Left lung (tissue), 10 donors: ENCODE results near the gene SYT1. TPM values are rescaled to one million over a fixed set of nuclear protein-coding genes. Genes with fewer than 3 reads are reported as not detected.

Source experiments
- ATAC-seq: fragments of 200-7000 bp; cut with Tn5 transposase; one replicate; pipeline ENCODE4 v1.9.1; 2020; ENCODE audit warnings: moderate library complexity
- DNase-seq, 4 donors: peaks; one replicate each; pipeline ENCODE4 v3.0.0-alpha.2; 2013 to 2020
- H3K27ac ChIP-seq, 2 donors: fragments of 200-600 bp; sonication (generic) in 1 of 2; one replicate each; pipeline versions ENCODE4 v1.5.0 to v1.8.0; 2020 to 2021
- H3K27me3 ChIP-seq, 2 donors: fragments of 200-600 bp; sonication (generic) in 1 of 2; one replicate each; pipeline versions ENCODE4 v1.5.0 to v1.8.0; 2020 to 2021
- H3K36me3 ChIP-seq, 2 donors: fragments of 200-600 bp; sonication (generic) in 1 of 2; one replicate each; pipeline versions ENCODE4 v1.5.0 to v1.8.0; 2020 to 2021
- H3K4me1 ChIP-seq, 2 donors: fragments of 200-600 bp; one replicate each; pipeline ENCODE4 v1.8.0; 2021
- H3K4me3 ChIP-seq, 2 donors: fragments of 200-600 bp; sonication (generic) in 1 of 2; one replicate each; pipeline versions ENCODE4 v1.5.0 to v1.8.0; 2020 to 2021; ENCODE audit warnings: mild to moderate bottlenecking in 1 of 2
- H3K9me3 ChIP-seq, 2 donors: fragments of 200-600 bp; sonication (generic) in 1 of 2; one replicate each; pipeline versions ENCODE4 v1.5.0 to v1.8.0; 2020 to 2021
- intact Hi-C, 2 donors: fragments of 100-400 bp; cut with DNase I; formaldehyde crosslinking; loops; one replicate each; pipeline versions ENCODE4 v1.11.2 to v1.14.2; 2022
- polyA plus RNA-seq, 6 donors: library from polyadenylated mRNA; unstranded; fragments of 120-200 nt; gene quantifications; one replicate each; pipeline ENCODE4 v1.2.1, GENCODE V29; 2013; ENCODE audit not compliant: insufficient read length in 6 of 6
- total RNA-seq, 2 donors: library from RNA; stranded (reverse); fragmentation: NEBNext Ultra II Directional; extraction: Animal tissue kit (Norgen Biotek cat#: 25700); gene quantifications; one replicate each; pipeline ENCODE4 v1.2.1, GENCODE V29; 2021
- TF ChIP-seq, protein P1 (sequence below), 2 donors: fragments of 200-600 bp; sonication (generic) in 1 of 2; IDR thresholded peaks; one replicate each; pipeline versions ENCODE4 v1.5.0 to v1.8.0; 2021; ENCODE audit warnings: antibody characterized with exemption in 2 of 2
- donor health status: DM: no; HTN: yes; CAD: no.
- donor health status: DM: no; HTN: no; CAD: no.

Gene SYT1
- total and polyA plus RNA-seq, 8 donors: 1.5 to 6.9 (median 4.8) TPM

DNA sequence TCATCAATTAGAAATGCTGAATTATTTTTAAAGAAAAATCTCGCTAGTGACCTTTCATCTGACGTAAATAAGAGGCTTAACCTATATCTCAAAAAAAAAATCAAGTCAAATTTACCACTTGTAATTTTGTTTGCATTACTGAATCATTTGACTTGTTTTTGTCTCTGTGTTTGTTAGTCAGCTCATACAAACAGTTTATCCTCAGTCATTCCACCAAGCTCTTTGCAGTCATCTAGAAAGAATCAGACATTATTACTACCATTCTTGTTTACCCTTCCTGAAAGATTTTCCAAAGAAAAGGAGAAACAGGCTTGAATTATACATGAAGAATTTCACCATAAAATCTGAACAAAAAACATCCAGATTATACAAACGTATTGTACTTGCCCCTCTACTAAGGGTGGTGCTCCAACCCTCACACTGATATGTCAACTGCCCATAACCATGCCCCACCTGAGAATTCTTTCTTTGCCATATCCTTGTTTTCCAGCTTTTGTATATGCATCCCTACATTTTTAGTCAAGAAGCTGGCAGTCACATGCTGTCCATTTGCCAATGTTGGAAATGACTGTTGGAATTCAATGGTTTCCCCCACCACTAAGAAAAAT, 569.0 kb downstream of the SYT1 start:
- Histone ChIP-seq H3K4me3 (no peak overlapping the region), H3K36me3 (no peaks in the 10 kb centered on the region), H3K27ac (no peak overlapping the region), H3K27me3 (no peaks in the 10 kb centered on the region), H3K4me1 (no peaks in the 10 kb centered on the region), H3K9me3 (no peaks in the 10 kb centered on the region)
- ATAC-seq (no peak), DNase-seq (no peak)
- intact Hi-C loops: no loop called here
- TF ChIP-seq, protein P1, sequence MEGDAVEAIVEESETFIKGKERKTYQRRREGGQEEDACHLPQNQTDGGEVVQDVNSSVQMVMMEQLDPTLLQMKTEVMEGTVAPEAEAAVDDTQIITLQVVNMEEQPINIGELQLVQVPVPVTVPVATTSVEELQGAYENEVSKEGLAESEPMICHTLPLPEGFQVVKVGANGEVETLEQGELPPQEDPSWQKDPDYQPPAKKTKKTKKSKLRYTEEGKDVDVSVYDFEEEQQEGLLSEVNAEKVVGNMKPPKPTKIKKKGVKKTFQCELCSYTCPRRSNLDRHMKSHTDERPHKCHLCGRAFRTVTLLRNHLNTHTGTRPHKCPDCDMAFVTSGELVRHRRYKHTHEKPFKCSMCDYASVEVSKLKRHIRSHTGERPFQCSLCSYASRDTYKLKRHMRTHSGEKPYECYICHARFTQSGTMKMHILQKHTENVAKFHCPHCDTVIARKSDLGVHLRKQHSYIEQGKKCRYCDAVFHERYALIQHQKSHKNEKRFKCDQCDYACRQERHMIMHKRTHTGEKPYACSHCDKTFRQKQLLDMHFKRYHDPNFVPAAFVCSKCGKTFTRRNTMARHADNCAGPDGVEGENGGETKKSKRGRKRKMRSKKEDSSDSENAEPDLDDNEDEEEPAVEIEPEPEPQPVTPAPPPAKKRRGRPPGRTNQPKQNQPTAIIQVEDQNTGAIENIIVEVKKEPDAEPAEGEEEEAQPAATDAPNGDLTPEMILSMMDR (IDR thresholded peaks at IDR 0.05): no peak

DNA sequence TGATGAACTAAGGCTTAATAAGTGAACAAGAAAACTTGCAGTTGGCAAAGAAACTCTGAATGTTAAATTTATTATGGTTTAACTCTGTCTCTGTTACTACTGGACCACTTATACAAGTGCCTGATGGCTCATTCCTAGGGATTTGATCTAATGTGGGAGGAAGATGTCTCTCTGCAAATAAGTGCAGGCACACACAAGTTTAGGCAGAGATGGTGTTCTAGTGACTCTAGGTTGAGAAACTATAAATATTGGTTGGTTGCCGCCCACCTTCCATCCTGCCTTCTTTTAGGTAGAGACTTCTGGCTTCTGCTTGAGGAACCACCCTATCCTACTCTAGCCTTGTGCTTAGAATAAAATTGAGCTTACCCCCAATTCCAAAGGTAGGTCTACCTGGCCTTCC, 570.0 kb downstream of the SYT1 start:
- intact Hi-C loops: no loop called here
- ATAC-seq: no peak
- TF ChIP-seq, protein P1 (IDR thresholded peaks at IDR 0.05): no peak
- Histone ChIP-seq H3K27me3 (no peaks in the 10 kb centered on the region), H3K4me3 (no peak overlapping the region), H3K36me3 (no peaks in the 10 kb centered on the region), H3K4me1 (no peaks in the 10 kb centered on the region), H3K9me3 (no peaks in the 10 kb centered on the region), H3K27ac (no peak overlapping the region)
- no peak for DNase-seq

DNA sequence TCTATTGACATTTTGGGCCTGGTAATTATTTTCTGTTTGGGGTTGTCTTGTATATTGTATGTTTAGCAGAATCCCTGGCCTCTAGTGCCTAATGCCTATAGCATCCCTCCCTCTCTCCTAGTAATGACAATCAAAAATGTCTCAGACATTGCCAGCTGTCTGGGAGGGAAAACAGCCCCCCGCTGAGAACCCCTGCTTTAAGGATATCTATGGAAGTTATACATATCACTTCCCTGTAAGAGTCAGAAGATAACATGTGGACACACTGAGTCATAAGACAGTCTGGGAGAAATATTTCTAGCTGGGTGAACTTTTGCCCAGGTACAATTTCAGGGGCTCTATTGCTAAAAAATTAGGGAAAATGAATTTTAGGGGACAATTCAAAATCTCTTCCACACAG, 571.2 kb downstream of the SYT1 start:
- intact Hi-C loops: no loop called here
- TF ChIP-seq, protein P1 (IDR thresholded peaks at IDR 0.05): no peak
- ATAC-seq: no peak

DNA sequence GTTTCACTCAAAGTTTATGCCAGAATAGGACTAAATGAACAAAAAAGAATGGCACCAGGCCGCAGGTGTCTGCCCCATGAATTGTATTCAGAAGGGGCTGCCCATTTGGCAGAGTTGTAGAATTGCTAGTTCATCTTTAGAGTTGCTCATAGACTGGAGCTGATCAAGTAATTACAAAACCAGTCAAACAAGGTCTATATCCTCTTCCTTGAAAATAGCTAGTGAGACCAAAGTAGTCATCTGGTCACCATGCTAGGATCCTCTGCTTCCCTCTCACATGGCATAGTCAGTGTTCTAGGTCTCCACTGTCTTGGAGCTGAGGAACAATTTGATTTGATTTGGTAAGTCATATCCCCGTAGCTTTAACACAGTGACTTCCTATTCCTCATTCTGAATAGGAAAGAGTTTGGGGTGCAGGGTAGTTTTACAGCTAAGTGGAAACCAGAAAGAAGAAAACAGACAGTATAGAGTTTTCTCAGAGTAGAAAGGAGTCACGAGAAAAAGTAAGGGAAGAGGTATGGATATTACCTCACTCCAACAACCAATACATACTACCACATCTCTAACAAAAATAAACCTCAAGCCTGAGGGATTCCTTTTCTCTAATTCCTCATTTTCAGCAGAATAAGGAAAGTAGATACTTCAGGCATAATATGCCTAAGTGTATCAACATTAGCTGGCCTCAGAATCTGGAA, 574.1 kb downstream of the SYT1 start:
- Histone ChIP-seq H3K27ac (no peak overlapping the region), H3K4me1 (no peaks in the 10 kb centered on the region), H3K36me3 (no peaks in the 10 kb centered on the region), H3K27me3 (no peaks in the 10 kb centered on the region), H3K4me3 (no peak overlapping the region), H3K9me3 (no peaks in the 10 kb centered on the region)
- no peak for ATAC-seq
- no peak for DNase-seq
- TF ChIP-seq, protein P1 (IDR thresholded peaks at IDR 0.05): no peak
- intact Hi-C loops: no loop called here

More for the DNA sequence above, 571.2 kb downstream of the SYT1 start:
- Histone ChIP-seq H3K4me3 (no peak overlapping the region), H3K36me3 (no peaks in the 10 kb centered on the region), H3K27me3 (no peaks in the 10 kb centered on the region), H3K27ac (no peak overlapping the region), H3K9me3 (no peaks in the 10 kb centered on the region), H3K4me1 (no peaks in the 10 kb centered on the region)
- DNase-seq: no peak

DNA sequence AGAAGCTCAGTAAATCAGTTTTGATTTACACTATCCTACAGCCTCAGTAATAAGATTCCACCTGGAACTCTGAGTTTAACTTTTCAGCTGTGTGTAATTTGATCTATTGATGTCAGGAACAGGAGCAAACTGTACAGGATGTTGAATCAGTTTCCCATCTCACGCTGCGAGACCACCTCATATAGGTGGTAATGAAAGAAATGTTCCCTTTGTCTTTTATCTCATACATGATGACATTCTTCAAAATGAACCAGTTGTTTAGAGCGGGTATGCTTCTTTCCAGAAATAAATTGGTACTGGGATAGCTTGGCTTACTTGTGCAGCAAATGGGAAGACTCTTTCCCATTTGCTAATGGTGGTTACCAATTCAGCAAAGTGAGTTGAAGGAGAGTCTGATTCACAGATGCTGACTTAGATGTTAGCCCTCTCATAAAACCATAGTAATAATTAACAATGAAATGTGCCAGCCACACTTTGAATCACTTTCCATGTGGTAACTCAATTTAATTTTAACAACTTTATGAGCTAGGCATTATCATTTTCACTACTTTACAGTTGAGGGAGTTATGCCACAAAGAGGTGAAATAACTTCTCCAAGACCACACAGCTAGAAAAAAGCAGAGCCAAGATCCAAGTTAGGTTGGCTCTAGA, 574.7 kb downstream of the SYT1 start:
- H3K4me1 ChIP-seq: no peaks in the 10 kb centered on the region
- DNase-seq: no peak
- TF ChIP-seq, protein P1 (IDR thresholded peaks at IDR 0.05): no peak
- no peak overlapping the region for H3K4me3 ChIP-seq
- no peak for ATAC-seq
- H3K27me3 ChIP-seq: no peaks in the 10 kb centered on the region
- no peaks in the 10 kb centered on the region for H3K9me3 ChIP-seq
- H3K36me3 ChIP-seq: no peaks in the 10 kb centered on the region
- intact Hi-C loops: no loop called here
- no peak overlapping the region for H3K27ac ChIP-seq
